ENCODE data around the gene OSBPL2. TPM values are rescaled to one million over a fixed set of nuclear protein-coding genes. Genes with fewer than 3 reads are reported as not detected.

Gene OSBPL2
- total and polyA plus RNA-seq, 2 experiments from 2014 or later, result 16.6 to 31.2 TPM

DNA sequence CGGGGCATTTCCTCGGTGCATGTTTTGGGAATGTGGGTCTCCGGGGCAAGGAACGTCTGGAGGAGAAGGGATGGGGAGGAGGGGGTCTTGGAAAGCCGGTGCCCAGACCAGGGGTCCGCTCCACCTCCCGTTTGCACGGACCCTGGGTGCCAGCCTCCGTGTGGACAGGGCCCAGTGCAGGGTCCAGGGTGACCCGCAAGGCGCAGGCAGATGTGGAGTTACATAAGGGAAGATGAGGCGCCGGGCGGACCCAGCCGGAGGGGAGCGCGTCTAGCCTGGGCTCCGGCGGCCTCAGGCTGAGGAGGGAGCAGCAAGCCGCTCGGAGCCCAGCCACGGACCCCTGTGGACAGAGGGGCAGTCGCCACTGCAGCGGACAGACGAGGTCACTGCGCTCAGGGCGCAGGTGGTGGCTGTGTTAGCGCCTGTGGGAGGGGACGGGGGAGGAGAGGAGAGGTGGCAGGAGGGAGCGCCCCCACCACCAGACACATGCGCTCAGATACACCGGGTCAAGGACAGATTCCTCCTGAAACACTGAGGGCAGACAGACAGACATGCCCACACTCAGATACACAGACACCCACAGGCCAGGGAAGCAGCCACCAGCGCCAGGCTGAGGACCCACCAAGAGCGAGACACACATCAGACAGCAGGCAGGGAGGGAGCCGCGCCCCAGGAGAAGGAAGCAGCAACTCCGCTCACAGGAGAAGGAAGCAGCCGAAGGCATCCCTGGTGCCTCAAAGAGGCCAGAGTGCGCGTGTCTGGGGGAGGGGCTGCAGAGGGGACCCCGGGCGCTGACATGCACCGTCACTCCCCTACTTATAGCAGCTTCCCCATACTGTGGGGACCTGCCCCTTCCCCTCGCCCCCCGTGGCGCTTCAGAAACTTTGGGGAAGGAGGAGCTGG lies 17.4 kb upstream of the OSBPL2 start:
- Histone ChIP-seq H3K36me3 (ENCODE audit: insufficient read depth) (no peaks in the 10 kb centered on the region), H2AFZ (no peak overlapping the region; the same call in 1 of the 2 replicates), H3K4me1 (ENCODE audit: insufficient read depth) (peaks cover 12% of the 10 kb centered on the region), H3K4me2 (peak overlapping the region; percentile 92), H3F3A (replicated peaks; ENCODE audit: low read depth) (no peaks in the 10 kb centered on the region), H3K27ac (ENCODE audit: low read depth) (no peak overlapping the region), H3K9me2 (ENCODE audit: insufficient read depth) (no peaks in the 10 kb centered on the region), H3K4me3 (peak overlapping the region; percentile 62), H3K27me3 (ENCODE audit: insufficient read depth) (peaks cover 41% of the 10 kb centered on the region), H3K79me2 (replicated peaks; ENCODE audit: insufficient read depth) (no peaks in the 10 kb centered on the region), H4K20me1 (replicated peaks; ENCODE audit: insufficient read depth) (no peaks in the 10 kb centered on the region; the same call in 1 of the 2 replicates)
- no peaks in the 10 kb centered on the region; the same call in 2 of the 3 replicates for H3K36me3 Mint-ChIP-seq (ENCODE audit: low read depth)
- peak; percentile 73 for DNase-seq (ENCODE audit: low spot score)
- H3K27me3 Mint-ChIP-seq (ENCODE audit: insufficient read depth, low read depth, poor library complexity), result peaks cover 33% of the 10 kb centered on the region
- H3K9me3 Mint-ChIP-seq, result no peaks in the 10 kb centered on the region
- TF ChIP-seq, protein P1, sequence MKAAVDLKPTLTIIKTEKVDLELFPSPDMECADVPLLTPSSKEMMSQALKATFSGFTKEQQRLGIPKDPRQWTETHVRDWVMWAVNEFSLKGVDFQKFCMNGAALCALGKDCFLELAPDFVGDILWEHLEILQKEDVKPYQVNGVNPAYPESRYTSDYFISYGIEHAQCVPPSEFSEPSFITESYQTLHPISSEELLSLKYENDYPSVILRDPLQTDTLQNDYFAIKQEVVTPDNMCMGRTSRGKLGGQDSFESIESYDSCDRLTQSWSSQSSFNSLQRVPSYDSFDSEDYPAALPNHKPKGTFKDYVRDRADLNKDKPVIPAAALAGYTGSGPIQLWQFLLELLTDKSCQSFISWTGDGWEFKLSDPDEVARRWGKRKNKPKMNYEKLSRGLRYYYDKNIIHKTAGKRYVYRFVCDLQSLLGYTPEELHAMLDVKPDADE (IDR thresholded peaks at IDR 0.05), result no peak
- TF ChIP-seq JUNB (IDR thresholded peaks at IDR 0.05; ENCODE audit: unreplicated experiment) (no peak), CREB1 (CRISPR knock-in tag; IDR thresholded peaks at IDR 0.05; ENCODE audit: low read depth) (no peak), ZNF114 (CRISPR knock-in tag; IDR thresholded peaks at IDR 0.05) (no peak)
- TF ChIP-seq, protein P2, sequence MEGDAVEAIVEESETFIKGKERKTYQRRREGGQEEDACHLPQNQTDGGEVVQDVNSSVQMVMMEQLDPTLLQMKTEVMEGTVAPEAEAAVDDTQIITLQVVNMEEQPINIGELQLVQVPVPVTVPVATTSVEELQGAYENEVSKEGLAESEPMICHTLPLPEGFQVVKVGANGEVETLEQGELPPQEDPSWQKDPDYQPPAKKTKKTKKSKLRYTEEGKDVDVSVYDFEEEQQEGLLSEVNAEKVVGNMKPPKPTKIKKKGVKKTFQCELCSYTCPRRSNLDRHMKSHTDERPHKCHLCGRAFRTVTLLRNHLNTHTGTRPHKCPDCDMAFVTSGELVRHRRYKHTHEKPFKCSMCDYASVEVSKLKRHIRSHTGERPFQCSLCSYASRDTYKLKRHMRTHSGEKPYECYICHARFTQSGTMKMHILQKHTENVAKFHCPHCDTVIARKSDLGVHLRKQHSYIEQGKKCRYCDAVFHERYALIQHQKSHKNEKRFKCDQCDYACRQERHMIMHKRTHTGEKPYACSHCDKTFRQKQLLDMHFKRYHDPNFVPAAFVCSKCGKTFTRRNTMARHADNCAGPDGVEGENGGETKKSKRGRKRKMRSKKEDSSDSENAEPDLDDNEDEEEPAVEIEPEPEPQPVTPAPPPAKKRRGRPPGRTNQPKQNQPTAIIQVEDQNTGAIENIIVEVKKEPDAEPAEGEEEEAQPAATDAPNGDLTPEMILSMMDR (conservative IDR thresholded peaks at IDR 0.05; ENCODE audit: low read depth in 2 of 2), result 0 out of 4 replicates have a peak, but pooled peaks of 1 of the 2 experiments have one; percentile 18
- TF ChIP-seq, protein P3, sequence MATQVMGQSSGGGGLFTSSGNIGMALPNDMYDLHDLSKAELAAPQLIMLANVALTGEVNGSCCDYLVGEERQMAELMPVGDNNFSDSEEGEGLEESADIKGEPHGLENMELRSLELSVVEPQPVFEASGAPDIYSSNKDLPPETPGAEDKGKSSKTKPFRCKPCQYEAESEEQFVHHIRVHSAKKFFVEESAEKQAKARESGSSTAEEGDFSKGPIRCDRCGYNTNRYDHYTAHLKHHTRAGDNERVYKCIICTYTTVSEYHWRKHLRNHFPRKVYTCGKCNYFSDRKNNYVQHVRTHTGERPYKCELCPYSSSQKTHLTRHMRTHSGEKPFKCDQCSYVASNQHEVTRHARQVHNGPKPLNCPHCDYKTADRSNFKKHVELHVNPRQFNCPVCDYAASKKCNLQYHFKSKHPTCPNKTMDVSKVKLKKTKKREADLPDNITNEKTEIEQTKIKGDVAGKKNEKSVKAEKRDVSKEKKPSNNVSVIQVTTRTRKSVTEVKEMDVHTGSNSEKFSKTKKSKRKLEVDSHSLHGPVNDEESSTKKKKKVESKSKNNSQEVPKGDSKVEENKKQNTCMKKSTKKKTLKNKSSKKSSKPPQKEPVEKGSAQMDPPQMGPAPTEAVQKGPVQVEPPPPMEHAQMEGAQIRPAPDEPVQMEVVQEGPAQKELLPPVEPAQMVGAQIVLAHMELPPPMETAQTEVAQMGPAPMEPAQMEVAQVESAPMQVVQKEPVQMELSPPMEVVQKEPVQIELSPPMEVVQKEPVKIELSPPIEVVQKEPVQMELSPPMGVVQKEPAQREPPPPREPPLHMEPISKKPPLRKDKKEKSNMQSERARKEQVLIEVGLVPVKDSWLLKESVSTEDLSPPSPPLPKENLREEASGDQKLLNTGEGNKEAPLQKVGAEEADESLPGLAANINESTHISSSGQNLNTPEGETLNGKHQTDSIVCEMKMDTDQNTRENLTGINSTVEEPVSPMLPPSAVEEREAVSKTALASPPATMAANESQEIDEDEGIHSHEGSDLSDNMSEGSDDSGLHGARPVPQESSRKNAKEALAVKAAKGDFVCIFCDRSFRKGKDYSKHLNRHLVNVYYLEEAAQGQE (IDR thresholded peaks at IDR 0.05; ENCODE audit: unreplicated experiment), result peak; percentile 5
- ATAC-seq, result peak; percentile 29
- H3K4me1 Mint-ChIP-seq, result peaks cover 17% of the 10 kb centered on the region
- no peak overlapping the region for H3K27ac Mint-ChIP-seq
- peak overlapping the region; percentile 72 for H3K4me3 Mint-ChIP-seq

Data from GM23338 (cell line).